T47D (cell line): ENCODE measurements around the gene COMMD7.
"Not testable (repeated sequence)": the region's sequence is repeated elsewhere in the genome, so short reads cannot be mapped to it uniquely, and the experiment has no call there.

Experiments
- DNase-seq, 2 experiments: peaks; one replicate each; pipeline versions ENCODE4 v3.0.0 to v3.0.0-alpha.2; 2011 to 2012; ENCODE audit warnings: low read depth in 1 of 2, low spot score in 1 of 2
- JUND ChIP-seq: IDR thresholded peaks from 2 replicates; pipeline ENCODE4 v1.6.1; 2012; ENCODE audit warnings: low read depth
- in situ Hi-C: cut with HindIII; loops from 2 replicates; pipeline ENCODE4 v1.10.0; 2016; ENCODE audit warnings: low sequenced_read_pairs, low pct_unique_long_range_greater_than_20kb

COMMD7 gene

GRCh38 chr20:32737371-32738223, 5.7 kb downstream of the COMMD7 start:
- TF ChIP-seq JUND = no peak
- DNase-seq = no peak
- in situ Hi-C loops = no loop called here

- in situ Hi-C loops = no loop called here
- no peak for TF ChIP-seq JUND
- DNase-seq = no peak
These were observed 11.4 kb downstream of the COMMD7 start for GRCh38 chr20:32731882-32732266.

- in situ Hi-C loops, DNase-seq: not testable (repeated sequence)
These were observed 13.9 kb downstream of the COMMD7 start for GRCh38 chr20:32729334-32729733.

- DNase-seq, in situ Hi-C loops: not testable (repeated sequence)
These were observed 14.8 kb downstream of the COMMD7 start for GRCh38 chr20:32728435-32728834.

GRCh38 chr20:32727683-32728082, 15.6 kb downstream of the COMMD7 start:
- in situ Hi-C loops = no loop called here
- no peak for TF ChIP-seq JUND
- no peak for DNase-seq

- DNase-seq = peak in 1 of 2 experiments; percentile 50
- in situ Hi-C loops = no loop called here
- no peak for TF ChIP-seq JUND
These were observed 24.4 kb downstream of the COMMD7 start for GRCh38 chr20:32718749-32719348.

- in situ Hi-C loops = no loop called here
These were observed 31.9 kb downstream of the COMMD7 start for GRCh38 chr20:32711346-32711745.

GRCh38 chr20:32709632-32710121, 33.6 kb downstream of the COMMD7 start:
- DNase-seq = no peak
- in situ Hi-C loops = no loop called here
- no peak for TF ChIP-seq JUND

More at GRCh38 chr20:32711346-32711745, 31.9 kb downstream of the COMMD7 start:
- no peak for TF ChIP-seq JUND
- DNase-seq = no peak

- DNase-seq, in situ Hi-C loops: not testable (repeated sequence)
These were observed 34.1 kb downstream of the COMMD7 start for GRCh38 chr20:32709029-32709631.

GRCh38 chr20:32707691-32708581, 35.3 kb downstream of the COMMD7 start:
- in situ Hi-C loops = no loop called here
- no peak for DNase-seq
- TF ChIP-seq JUND = no peak

- DNase-seq = no peak
- in situ Hi-C loops = no loop called here
- TF ChIP-seq JUND = no peak
These were observed 36.8 kb downstream of the COMMD7 start for GRCh38 chr20:32706486-32706885.

GRCh38 chr20:32702706-32703425, 40.4 kb downstream of the COMMD7 start:
- TF ChIP-seq JUND = no peak
- no peak for DNase-seq
- in situ Hi-C loops = no loop called here
